ENCODE results near the gene HSPB1.

DNA sequence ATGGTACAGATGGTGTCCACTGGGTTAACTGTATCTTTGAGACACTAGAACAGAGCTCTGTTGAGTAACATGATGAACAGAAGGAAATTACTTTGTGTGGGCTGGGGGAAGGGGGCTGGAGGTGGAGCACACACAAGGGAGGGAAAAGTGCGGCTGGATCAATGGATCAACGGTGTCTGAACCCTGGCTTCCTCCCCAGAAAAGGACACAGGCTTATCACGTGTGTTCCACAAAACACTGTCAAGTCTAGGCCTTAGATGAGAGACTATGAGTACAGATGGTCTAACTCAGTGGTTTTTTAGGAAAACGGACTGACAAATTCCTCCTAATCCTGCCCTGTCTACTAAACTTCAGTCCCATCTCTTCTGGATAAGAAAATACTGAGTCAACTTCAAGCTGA lies 27.8 kb downstream of the HSPB1 start:
- TF ChIP-seq, protein P1, sequence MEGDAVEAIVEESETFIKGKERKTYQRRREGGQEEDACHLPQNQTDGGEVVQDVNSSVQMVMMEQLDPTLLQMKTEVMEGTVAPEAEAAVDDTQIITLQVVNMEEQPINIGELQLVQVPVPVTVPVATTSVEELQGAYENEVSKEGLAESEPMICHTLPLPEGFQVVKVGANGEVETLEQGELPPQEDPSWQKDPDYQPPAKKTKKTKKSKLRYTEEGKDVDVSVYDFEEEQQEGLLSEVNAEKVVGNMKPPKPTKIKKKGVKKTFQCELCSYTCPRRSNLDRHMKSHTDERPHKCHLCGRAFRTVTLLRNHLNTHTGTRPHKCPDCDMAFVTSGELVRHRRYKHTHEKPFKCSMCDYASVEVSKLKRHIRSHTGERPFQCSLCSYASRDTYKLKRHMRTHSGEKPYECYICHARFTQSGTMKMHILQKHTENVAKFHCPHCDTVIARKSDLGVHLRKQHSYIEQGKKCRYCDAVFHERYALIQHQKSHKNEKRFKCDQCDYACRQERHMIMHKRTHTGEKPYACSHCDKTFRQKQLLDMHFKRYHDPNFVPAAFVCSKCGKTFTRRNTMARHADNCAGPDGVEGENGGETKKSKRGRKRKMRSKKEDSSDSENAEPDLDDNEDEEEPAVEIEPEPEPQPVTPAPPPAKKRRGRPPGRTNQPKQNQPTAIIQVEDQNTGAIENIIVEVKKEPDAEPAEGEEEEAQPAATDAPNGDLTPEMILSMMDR (IDR thresholded peaks at IDR 0.05), result no peak
- no peak for TF ChIP-seq POLR2A (IDR thresholded peaks at IDR 0.05)

All from thyroid gland (tissue), 4 donors.